ENCODE data around the gene NXNL2.

The NXNL2 gene

DNA sequence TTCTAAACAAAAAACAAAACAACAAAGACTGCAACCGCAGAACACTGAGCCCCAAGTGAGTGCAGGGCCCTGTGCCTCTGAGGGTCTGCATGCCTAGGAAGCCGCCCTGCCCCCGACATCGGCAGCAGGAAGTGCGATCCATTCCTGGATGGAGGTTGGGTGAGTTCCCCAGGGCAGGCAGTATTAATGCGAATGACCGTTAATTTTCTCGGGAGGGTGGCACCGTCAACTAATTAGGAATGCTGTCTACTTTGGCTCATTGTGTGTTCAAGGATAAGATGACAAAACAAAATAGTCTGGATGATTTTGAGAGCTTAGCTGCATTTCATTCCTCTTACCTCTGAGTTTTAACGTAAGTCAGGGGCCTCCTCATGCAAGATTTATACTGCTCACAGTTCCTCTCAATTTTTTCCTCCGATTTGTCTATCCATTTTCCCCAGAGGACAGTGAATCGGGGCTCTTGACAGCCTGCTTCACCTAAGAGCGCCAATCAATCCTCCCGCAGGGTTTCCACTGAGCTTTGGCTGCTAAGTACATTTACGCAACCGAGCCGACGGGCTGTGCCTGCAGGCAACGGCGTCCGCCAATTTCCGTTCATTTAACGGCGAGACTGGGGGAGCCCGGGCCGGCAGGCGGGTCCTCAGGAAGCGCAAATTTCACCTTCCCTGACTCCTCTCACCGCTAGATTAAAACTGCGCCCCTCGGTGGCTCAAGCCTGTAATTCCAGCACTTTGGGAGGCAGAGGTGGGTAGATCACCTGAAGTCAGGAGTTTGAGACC lies 2.9 kb upstream of the NXNL2 start:
- in situ Hi-C loops (cut with MboI; ENCODE audit: low sequenced_read_pairs), result no loop called here

DNA sequence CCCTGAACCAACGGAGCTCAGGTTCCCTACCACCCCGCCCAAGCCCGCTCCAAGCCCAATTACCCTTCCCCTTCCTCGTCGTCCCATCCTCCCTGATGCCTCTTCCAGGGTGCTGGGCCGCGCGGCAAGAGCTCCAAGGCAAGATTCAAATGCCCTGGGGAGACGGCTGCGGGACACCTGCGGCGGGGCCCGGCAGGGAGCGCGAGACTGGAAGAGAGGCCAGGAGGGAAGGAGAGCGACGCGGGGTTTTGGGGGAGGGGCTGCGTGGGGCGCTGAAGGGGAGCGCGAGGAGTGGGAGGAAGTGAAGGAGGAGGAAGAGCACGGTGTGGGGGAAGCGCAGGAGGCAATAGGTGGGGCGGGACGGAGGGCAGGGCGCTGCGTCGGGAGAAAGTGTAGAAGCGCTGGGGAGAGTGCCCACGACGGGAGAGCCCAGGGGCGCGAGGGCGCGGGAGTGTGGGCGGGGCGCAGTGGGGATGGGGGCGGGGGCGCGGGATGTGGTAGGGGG lies 975 bp upstream of the NXNL2 start:
- in situ Hi-C loops (cut with MboI; ENCODE audit: low sequenced_read_pairs), result no loop called here

DNA sequence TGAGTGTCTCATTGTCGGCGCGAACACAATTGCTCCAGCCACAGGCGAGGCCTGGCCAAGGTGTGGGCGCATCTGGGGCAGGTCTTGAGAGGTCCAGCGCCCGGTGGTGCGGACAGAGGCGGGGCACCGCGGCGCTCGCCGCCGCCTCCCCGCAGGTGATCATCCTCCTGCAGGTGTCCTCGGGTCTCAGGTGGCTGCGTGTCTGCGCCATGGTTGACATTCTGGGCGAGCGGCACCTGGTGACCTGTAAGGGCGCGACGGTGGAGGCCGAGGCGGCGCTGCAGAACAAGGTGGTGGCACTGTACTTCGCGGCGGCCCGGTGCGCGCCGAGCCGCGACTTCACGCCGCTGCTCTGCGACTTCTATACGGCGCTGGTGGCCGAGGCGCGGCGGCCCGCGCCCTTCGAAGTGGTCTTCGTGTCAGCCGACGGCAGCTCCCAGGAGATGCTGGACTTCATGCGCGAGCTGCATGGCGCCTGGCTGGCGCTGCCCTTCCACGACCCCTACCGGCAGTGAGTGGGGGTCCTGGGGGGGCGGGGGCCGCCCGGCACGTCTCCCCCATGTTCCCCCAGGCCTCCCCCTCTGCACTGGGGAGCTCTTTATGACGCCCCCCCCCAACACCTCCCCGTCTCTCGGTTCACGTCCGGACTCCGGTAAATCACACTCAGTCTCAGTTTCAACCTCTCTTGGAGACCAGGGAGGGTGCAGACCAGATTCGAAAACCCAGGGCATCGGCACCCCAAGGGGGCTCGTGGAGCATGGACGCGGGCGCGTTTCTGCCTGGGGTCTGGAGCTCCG lies 446 bp downstream of the NXNL2 start:
- in situ Hi-C loops (cut with MboI; ENCODE audit: low sequenced_read_pairs), result no loop called here

DNA sequence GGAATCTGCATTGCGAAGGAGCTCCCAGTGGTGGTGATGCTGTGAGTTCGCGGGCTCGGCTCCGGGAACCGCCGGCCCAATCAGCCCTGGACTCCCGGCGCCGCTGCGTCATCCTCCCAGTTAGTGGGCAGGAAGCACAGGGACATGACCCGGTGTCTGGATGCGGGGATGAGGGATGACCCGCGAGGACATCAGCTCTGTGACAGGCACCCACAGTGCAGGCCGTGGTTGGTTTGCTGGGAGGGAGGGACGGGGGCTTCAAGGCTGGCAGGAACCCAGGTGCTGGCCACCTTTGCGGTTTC lies 996 bp downstream of the NXNL2 start:
- in situ Hi-C loops (cut with MboI; ENCODE audit: low sequenced_read_pairs), result no loop called here

DNA sequence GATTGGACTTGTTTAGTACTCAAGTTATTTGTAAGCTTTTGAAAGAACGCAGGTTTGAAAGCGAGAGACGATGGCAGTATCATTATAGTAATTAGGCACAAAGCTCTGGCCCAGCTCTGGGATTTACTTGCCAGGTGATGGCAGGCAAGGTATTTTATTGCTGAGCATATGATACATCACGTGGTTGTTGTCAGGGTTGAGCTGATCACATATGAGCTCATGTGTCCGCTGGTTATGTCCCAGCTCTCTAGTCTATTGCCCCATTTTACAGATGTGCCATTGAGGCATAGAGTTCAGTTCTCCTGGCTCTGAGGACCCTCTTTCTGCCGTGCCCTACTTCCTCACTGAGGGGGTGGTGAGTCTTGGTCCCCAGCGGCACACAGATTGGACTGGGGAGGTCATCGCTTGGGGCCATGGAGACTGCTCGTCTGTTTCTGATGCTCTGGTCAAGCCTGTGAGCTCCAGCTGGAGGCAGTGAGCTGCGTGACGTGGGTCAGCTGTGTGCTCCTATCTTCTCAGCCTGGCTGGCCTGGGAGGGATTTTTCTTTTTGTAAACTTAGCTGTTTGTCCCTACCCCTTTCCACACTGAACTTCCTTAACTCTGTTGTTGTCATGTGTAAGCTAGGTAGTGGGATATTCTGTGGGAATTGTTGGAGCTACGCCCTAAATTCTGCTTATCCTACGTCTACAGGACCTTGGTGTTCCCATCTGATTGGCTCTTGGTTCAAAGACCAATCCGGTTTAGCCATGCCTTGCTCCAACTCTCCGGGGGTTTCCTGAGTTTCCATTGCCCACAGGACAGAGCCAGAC lies 2.2 kb downstream of the NXNL2 start:
- in situ Hi-C loops (cut with MboI; ENCODE audit: low sequenced_read_pairs), result no loop called here

DNA sequence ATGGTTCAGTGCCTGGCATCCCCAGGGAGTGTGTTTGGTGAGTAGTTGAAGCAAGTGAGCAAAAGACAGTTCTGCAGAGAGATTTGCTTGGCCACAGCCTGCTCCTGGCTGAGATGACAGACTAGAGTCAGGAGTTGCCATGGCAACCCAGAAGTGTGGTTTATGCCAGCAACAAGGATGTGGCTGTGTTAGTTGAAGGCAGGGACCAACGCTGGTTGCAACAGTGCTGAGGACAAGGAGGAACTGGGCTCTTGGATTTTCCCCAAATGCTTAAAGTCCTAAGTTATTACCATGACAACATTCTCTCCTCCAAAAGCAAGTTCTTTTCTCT lies 2.7 kb downstream of the NXNL2 start:
- in situ Hi-C loops (cut with MboI; ENCODE audit: low sequenced_read_pairs), result no loop called here

DNA sequence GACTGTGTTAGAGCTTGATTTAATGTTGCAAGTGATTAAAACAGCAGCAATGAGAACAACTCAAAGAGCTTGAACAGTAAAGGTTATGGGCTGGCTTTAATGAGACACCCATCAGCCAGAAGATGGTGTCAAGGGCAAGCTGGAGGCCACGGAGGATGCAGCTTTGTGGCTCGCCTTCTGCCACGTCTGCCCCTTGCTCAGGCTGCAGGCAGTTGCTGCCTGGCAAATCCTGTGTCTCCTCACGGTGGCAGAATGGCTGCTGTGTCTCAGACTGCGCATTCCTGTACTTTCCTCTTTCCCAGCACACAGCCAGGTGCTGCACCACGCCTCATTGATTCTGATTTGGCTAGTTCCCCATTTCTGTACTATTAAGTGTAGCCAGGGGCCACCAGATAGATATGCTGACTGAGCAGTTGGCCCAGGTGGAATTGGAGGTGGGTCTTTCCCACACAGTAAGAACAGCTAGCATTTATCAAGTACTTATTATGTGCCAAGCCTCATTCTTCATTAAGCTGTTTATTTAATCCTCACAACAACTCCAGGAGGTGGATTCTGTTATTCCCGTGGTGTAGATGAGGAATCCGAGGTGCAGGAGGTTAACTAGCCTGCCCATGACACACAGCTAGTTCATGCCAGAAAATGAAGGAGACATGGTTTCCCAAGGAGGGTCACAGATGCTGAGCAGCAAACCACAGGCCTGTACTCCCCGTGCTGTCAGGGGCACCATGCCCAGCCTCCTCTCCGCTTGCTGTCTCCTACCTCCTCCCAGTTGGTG lies 3.5 kb downstream of the NXNL2 start:
- in situ Hi-C loops (cut with MboI; ENCODE audit: low sequenced_read_pairs), result no loop called here

DNA sequence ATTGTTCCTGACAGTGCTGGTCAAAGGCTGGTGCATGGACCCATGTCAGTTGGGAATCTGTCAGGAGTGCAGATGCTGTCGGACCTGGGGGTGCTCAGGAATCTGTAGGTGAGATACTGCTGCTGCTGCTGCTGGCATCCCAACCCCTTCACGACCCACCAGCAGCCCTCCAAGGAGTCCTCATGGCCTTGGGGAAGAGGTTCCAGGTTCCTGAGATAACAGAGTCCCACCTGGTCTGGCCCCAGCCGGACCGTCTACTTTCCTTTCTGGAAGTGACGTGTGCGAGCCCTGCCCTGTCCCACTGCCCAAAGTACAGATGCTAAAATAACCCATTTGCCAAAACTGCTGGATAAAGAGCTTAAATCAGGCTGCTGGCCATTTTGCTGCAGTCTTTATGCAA lies 4.3 kb downstream of the NXNL2 start:
- in situ Hi-C loops (cut with MboI; ENCODE audit: low sequenced_read_pairs), result no loop called here

DNA sequence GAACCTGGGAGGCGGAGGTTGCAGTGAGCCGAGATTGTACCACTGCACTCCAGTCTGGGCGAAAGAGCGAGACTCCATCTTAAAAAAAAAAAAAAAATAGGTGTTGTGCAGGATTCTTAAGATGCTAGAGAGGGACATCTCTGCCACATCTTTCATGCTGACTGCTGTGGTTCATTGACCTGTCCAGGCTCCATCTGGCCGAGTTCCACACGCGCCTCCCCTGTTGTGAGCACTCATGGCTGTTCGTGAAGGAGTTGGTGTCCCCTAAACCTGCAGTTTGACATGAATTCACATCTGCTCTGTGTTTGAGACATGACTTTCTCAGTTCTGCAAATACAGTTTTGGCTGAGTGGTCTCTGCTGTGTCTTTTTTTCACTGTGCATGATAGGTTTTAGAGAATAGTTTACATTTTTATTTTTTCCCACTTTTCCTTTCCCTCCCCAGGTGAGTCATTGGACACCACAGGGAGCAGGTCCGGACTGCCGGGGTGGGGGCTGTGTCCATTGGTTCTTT lies 5.3 kb downstream of the NXNL2 start:
- in situ Hi-C loops (cut with MboI; ENCODE audit: low sequenced_read_pairs), result no loop called here

DNA sequence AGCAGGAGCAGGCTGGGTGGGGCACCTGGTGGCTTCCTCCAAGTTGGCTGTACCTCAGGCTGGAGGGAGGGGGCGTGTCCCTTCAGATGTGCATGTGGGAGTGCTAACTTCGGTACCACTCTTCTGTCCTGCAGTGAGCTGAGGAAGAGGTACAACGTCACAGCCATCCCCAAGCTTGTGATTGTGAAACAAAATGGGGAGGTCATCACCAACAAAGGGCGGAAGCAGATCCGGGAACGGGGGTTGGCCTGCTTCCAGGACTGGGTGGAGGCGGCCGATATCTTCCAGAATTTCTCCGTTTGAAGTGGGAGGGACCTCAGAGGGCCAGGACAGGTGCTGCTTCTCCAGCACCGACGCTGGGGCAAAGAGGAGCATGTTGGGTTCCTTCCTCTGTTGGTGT lies 9.3 kb downstream of the NXNL2 start:
- in situ Hi-C loops (cut with MboI; ENCODE audit: low sequenced_read_pairs), result no loop called here

DNA sequence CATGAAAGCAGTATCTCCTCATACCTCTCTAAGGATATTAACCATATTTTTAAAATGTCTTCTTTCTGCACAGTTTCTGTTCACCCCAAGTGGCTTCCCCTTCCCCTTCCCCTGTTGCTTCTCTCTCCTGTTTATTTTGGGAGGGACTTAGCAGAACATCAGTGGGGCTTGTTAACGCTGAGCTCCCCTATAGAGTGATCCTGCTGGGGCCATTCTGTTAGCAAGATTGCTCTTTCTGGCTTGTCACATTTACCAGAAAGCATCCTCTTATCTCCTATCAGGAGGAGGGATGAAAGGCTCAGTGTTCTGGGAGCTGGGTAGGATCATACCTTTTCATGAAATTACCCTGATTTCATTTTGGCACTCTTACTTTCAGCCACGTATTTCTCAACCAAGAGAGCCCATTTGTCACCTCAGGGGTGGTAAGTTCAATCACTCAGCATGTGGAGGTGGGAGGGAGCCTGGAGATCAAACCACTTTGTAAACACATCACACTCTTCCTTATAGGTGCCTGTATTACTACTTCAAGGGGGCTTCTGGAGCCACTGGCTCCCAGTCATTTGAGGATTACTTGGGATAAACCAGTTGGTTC lies 16.7 kb downstream of the NXNL2 start:
- in situ Hi-C loops (cut with MboI; ENCODE audit: low sequenced_read_pairs), result no loop called here

DNA sequence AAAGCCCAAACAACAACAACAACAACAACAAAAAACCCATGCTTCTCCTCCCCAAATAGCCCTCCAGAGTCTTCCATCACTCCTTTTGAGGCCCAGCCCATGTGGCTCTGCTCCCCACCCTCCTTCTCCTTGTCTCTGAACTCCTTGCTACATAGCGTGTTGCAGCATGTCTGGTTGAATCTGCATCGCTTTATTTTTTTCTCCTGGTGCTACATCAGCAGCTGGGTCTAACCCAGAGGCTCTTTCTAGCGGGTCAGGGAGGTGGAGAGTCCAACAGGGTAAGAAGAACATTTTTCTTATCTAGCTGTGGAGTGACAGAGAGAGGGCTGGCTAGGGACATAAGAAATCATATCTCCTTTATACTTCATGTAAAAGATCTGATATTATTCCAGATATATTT lies 18.4 kb downstream of the NXNL2 start:
- in situ Hi-C loops (cut with MboI; ENCODE audit: low sequenced_read_pairs), result no loop called here

DNA sequence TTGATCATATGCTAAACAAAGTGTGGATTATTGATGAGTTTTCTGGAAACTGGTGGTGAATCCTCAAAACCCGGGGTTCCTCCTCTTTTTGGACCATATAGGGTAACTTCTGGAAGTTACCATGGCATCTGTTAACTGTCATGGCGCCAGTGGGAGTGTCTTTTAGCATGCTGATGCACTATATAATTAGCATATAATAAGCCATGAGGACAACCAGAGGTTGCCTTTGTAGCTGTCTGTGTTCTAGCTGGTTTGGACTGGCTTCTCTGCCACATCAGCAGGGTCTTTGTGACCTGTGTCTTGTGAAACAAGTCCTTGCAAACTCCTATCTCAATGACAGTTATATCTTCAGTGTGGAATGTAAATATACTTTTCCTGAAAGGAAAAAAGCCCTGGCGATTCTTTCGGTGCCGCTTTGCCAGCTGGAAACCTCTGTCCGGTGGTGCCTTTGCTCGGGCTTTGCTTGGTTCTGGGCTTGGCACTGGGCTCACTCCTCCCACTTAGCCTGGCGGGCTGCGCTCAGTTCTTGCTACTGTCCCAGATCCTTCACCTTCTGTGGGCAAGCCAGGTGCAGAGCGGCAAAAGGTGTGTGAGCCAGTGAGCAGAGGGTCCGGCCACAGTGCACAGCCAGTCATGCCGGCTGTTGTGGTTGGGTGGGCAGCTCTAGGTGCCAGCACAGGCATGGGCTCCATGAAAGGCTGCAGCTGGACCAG lies 20.4 kb downstream of the NXNL2 start:
- in situ Hi-C loops (cut with MboI; ENCODE audit: low sequenced_read_pairs), result no loop called here

DNA sequence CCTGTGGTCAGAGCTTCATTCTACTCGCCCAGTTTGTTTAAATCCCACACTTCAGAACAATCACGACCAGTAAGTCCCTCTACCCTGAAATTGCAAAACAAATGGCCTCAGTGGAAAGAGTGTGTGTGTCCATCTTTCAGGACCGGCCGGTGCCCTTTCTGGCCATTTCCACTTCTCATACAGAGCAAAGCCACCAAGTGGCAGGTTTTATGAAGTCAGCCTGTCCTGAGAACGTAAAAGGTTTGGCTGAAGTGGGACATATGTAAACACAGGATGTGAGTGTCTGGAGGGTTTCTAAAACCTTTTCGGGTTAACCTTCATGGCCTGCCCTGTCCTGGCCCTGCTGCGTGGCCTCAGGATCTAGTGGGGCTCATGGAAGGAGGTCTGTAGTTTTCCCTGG lies 24.7 kb downstream of the NXNL2 start:
- in situ Hi-C loops (cut with MboI; ENCODE audit: low sequenced_read_pairs), result no loop called here

DNA sequence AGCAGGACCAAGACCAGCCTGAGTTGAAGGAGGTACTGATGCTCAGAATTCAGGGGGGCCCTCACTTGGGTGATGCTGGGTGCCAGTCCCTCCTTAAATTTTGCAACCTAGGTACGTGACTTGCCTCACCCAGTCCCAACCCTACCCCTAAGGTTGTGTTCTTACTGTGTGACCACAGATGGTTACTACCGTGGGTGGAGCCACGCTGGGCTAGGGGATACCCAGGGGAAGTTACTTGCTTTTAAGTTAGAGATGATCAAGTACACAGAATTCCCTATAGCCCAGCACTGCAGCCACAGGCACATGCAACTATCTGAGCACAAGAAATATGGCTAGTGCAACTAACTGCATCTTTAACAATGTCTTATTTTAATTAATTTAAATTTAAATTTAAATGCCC lies 32.9 kb downstream of the NXNL2 start:
- in situ Hi-C loops (cut with MboI; ENCODE audit: low sequenced_read_pairs), result no loop called here

DNA sequence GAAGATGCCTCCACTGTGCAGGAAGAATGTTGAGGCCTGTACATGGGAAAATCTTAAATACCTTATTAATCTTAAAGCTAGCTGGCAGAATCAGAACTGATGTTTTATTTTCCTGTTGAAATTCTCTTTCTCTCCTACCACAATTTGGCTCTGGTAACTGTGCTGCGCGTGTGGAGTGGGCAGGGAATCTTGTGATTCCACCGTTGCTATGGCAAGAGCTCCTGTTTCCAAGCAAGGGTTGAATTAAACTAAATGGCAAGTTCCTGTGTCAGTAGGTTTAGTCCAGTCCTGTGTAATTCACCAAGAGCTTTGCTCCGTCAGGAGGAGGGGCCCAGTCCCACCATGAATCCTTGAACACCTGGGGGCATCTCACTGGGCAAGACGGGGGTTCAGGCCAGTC lies 36.4 kb downstream of the NXNL2 start:
- in situ Hi-C loops (cut with MboI; ENCODE audit: low sequenced_read_pairs), result loop anchor here (10.0 kb wide), 1 partner anchor 617 kb away; a partner anchor contains a TSS

DNA sequence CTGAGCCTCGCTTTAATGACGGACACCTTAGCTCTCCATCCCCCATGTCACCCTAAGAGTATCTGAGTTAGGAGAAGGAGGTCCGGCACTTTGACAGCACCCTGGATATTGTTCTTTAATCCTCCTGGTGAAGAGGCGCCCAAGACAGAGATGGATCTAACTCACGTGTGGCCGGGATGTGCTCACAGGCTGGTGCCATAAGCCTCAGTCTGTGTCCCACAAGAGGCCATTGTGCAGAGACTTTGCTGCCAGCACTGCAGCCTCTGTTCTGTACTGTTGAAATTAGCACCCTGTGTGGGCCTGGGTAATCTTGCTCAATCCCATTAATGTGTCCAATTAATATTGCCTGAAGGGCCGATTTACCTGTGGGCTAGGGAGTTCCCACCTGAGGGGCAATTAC lies 37.7 kb downstream of the NXNL2 start:
- in situ Hi-C loops (cut with MboI; ENCODE audit: low sequenced_read_pairs), result loop anchor here (10.0 kb wide), 1 partner anchor 618 kb away; a partner anchor contains a TSS

DNA sequence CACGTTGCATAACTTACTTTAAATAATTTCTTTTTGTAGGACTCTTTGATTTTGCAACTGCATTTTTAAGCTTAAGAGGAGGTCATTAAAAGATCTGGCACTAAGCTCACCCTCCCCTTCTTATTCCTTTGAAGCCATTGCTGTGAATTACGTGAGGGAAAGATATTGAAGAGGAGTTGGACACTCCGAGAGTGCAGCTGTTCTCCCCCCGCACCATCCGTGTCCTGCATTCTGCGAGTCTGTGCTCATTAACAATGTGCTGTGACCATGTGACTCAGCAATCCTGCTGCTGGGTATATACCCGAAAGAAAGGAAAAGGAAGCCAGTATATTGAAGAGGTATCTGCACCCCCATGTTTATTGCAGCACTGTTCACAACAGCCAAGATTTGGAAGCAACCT lies 40.0 kb downstream of the NXNL2 start:
- in situ Hi-C loops (cut with MboI; ENCODE audit: low sequenced_read_pairs), result loop anchor here (10.0 kb wide), 1 partner anchor 620 kb away; a partner anchor contains a TSS
